Mononuclear cell (primary cell): ENCODE results near the gene SNRPF. TPM values are rescaled to one million over a fixed set of nuclear protein-coding genes. Genes with fewer than 3 reads are reported as not detected.

Experiments used
- H3K27me3 ChIP-seq: 2 replicates; pipeline ENCODE4 v1.6.0; 2011; ENCODE audit warnings: low read length, control low read depth; ENCODE audit not compliant: insufficient read depth
- H3K4me1 ChIP-seq: 2 replicates; pipeline ENCODE4 v1.5.1; 2011; ENCODE audit warnings: mild to moderate bottlenecking, low read length, control low read depth; ENCODE audit not compliant: insufficient read depth
- H3K4me3 ChIP-seq: 2 replicates; pipeline ENCODE4 v1.5.1; 2011; ENCODE audit warnings: mild to moderate bottlenecking, low read length, moderate library complexity
- H3K9me3 ChIP-seq: 2 replicates; pipeline ENCODE4 v1.5.1; 2011; ENCODE audit warnings: low read depth, mild to moderate bottlenecking, control low read depth, low read length
- total RNA-seq: library from RNA; depleted of rRNA; stranded (reverse); fragments of >200 nt; gene quantifications from one replicate; pipeline ENCODE4 v1.2.3, GENCODE V29; 2012

Gene SNRPF
- total RNA-seq, 1 donor = 15.7 TPM

DNA sequence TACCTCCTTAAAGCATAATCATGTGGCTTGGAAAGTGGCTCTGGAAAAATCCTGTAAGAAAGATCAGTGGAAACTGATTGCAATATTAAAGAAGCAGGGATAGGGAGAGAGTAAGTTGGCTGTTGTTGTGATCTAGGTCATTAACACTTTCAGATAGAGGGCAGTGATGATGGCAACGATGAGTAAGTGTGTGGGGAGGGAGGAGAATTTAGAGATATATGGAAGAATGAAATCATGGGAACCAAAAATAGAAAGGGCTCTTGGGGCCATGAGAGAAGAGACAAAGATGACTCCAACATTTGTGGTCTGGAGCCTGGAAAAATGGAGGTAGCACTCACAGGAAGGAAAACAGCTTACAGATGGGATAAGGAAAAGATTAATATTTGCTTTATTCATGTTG lies 23.3 kb downstream of the SNRPF start:
- no peaks in the 10 kb centered on the region for H3K9me3 ChIP-seq
- peaks cover 4% of the 10 kb centered on the region for H3K27me3 ChIP-seq
- H3K4me1 ChIP-seq = no peaks in the 10 kb centered on the region
- no peak overlapping the region for H3K4me3 ChIP-seq

DNA sequence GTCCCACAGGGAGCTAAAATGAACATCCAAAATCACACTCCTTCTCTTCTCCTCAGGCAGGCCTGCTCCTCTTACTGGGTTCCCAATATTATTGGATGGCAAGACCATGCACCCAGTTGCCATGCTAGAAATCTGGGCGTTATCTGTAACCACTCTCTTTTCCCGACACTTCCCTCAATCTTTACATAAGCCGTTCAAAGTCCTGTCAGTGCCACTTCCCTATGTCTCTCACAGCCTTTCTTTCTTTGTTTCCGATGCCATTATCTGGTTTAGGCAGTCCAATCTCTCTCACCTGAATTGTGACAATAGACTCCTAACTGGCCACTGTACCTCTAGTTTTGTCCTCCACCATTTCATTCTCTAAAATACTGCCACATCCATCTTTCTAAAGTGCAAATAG lies 24.1 kb downstream of the SNRPF start:
- Histone ChIP-seq H3K27me3 (peaks cover 4% of the 10 kb centered on the region), H3K9me3 (no peaks in the 10 kb centered on the region), H3K4me1 (no peaks in the 10 kb centered on the region), H3K4me3 (no peak overlapping the region)

DNA sequence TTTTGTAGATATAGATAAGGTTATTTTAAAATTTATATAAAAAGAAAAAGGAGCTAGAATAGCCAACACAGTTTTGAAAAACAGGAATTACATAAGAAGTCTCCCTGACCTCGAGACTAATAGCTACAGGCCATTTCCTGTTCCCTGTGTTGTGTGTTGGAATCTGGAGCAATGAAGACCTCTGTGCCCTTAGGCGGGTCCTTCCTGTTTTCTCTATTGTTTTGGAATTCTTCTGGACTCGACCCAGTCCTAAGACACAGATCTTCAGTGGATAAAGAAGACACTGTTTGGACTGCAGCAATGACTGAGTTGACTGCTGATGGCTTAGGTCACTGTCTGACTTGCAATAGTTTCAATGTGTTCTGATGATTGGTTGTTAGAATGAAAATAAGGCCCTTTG lies 26.2 kb downstream of the SNRPF start:
- H3K9me3 ChIP-seq = no peaks in the 10 kb centered on the region
- no peaks in the 10 kb centered on the region for H3K4me1 ChIP-seq
- H3K27me3 ChIP-seq = peaks cover 4% of the 10 kb centered on the region
- H3K4me3 ChIP-seq = no peak overlapping the region

DNA sequence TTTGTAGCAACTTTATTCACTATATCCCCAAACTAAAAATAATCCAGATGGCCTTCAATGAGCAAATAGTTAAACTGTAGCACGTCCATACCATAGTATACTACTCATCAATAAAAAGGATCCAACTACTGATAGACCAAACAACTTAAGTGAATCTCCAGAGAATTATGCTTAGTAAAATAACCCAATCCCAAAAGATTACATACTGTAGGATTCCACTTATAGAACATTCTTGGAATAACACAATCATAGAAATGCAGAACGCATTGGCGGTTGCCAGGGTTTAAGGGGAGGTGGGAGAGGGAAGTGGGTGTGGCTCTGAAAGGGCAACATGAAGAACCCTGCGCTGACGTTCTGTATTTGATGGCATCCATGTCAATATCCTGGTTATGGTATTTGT lies 28.6 kb downstream of the SNRPF start:
- Histone ChIP-seq H3K27me3 (peaks cover 4% of the 10 kb centered on the region), H3K4me1 (no peaks in the 10 kb centered on the region), H3K9me3 (no peaks in the 10 kb centered on the region), H3K4me3 (no peak overlapping the region)

DNA sequence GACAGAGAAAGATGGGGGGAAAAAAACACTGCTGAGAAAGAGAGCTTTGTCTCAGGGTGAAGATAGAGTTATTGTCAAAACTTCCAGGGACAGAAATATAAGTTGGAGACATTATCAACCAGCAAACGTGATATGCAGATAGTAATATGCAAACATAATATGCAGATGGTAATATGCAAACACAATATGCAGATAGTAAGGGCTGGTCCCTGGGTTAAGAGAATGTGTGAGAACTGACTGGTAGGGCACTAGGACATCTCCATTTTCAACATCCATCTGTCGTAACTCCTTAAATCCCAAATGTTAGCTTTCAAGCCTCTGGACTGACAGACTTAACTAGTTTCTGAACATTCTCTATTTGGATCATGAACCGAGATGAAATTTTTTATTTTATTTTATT lies 32.2 kb downstream of the SNRPF start:
- Histone ChIP-seq H3K4me3 (no peak overlapping the region), H3K27me3 (no peaks in the 10 kb centered on the region), H3K4me1 (no peaks in the 10 kb centered on the region), H3K9me3 (no peaks in the 10 kb centered on the region)

DNA sequence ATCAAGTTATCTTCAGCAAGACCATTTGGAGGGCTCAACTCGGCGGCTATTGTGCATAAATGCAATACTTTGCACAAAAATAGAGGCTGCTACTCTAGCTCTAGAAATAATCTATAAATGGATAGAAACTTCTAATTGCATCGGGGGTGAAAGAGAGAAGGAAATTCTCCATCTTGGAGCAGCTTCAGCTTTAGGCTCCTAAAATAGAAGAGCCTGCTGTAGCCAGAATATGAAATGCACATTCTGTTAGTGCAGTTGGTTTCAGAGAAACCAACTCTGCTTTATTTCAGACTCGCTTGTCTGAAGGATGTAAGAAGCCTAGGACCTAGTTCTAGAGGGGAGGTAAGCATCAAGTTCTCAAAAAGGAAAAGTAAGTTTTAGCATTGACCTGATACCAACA lies 38.1 kb downstream of the SNRPF start:
- Histone ChIP-seq H3K4me1 (no peaks in the 10 kb centered on the region), H3K27me3 (peaks cover 24% of the 10 kb centered on the region), H3K4me3 (no peak overlapping the region), H3K9me3 (no peaks in the 10 kb centered on the region)

DNA sequence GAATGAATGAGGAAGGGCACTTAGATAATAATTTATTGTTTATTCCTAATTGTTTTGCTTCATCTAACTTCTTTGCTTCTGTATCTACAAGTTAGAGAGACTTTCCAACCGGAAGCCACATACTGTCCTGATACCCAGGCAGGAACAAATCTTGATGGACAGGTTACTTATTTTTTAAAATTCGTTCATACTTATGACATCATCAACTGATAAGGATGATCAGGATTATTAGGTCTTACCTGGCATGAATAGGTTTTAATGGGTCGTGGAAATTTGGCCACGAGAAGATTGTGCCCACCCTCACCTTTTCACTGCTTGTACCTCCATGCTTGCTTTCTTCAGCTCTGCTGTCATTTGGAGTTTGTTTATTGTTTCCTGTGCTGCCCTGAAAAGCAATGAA lies 39.3 kb downstream of the SNRPF start:
- Histone ChIP-seq H3K4me1 (no peaks in the 10 kb centered on the region), H3K27me3 (peaks cover 33% of the 10 kb centered on the region), H3K9me3 (peaks cover 10% of the 10 kb centered on the region), H3K4me3 (no peak overlapping the region)

DNA sequence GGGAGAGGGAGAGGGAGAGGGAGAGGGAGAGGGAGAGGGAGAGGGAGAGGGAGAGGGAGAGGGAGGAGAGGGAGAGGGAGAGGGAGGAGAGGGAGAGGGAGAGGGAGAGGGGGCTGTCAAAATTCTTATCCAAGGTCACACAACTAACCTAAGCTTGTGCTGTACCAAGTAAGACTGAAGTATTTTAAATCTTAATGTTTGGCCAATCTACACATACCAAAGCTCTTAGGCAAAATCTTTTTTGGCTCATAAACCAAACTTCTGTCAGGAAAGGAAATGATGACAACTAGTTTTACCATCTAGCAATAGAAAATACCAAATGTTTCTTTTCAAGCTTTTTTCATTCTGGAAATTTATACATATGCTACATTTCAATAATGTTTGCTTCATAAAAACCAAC lies 49.8 kb downstream of the SNRPF start:
- Histone ChIP-seq H3K27me3 (peaks cover 21% of the 10 kb centered on the region), H3K4me1 (no peaks in the 10 kb centered on the region), H3K4me3 (no peak overlapping the region), H3K9me3 (peaks cover 3% of the 10 kb centered on the region)

DNA sequence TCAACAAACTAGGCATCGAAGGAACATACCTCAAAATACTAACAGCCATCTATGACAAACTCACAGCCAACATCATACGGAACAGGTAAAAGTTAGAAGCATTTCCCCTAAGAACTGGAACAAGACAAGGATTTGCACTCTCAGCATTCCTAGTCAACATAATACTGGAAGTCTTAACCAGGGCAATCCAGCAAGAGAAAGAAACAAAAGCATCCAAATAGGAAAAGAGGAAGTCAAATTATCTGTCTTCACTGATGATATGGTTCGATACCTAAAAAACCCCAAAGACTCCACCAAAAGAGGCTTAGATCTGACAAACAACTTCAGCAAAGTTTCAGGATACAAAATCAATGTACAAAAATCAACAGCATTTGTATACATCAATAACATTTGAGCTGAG lies 51.1 kb downstream of the SNRPF start:
- no peaks in the 10 kb centered on the region for H3K4me1 ChIP-seq
- H3K9me3 ChIP-seq = no peaks in the 10 kb centered on the region
- H3K4me3 ChIP-seq = no peak overlapping the region
- peaks cover 9% of the 10 kb centered on the region for H3K27me3 ChIP-seq

Other genes with a start within 250 kb of the SNRPF start
- gene NTN4, start 68.2 kb upstream of the SNRPF start, total RNA-seq = 0.31 TPM
- not detected for gene CCDC38, start 83.7 kb downstream of the SNRPF start, total RNA-seq
- 0.63 TPM for gene AMDHD1, start 84.4 kb downstream of the SNRPF start, total RNA-seq
- 2.1 TPM for gene HAL, start 137.4 kb downstream of the SNRPF start, total RNA-seq
- gene LTA4H, start 176.6 kb downstream of the SNRPF start, total RNA-seq = 160 TPM